ENCODE data around the gene EEF1A2. TPM values are rescaled to one million over a fixed set of nuclear protein-coding genes. Genes with fewer than 3 reads are reported as not detected.

EEF1A2 gene
- total and polyA plus RNA-seq, 2 of the 4 experiments (the other 2 are of a cell fraction), result 1.3 to 4.6 TPM

- no peaks in the 10 kb centered on the region for H3K79me1 ChIP-seq (ENCODE audit: low read depth in 1 of 2, low read length in 2 of 2)
- no peak overlapping the region for H3K4ac ChIP-seq (ENCODE audit: low read depth, low read length)
- CTCF ChIA-PET, result no interaction called here
- intact Hi-C loops (cut with micrococcal nuclease) (no loop called here), in situ Hi-C loops (cut with MboI; ENCODE audit: low sequenced_read_pairs) (no loop called here), dilution Hi-C loops (cut with HindIII; ENCODE audit: low sequenced_read_pairs, unreplicated experiment) (no loop called here)
- H2AK9ac ChIP-seq (replicated peaks; ENCODE audit: low read depth, low read length, poor library complexity), result no peak overlapping the region
- no peak overlapping the region for H3K4me3 ChIP-seq (ENCODE audit: insufficient read depth, low read depth, low read length)
- H3K9me3 ChIP-seq (ENCODE audit: control insufficient read depth, insufficient read depth, low read length), result no peaks in the 10 kb centered on the region
- H3K27ac ChIP-seq (ENCODE audit: insufficient read depth, low read length), result no peak overlapping the region
- H3K4me1 ChIP-seq (ENCODE audit: control insufficient read depth, insufficient read depth, low read length), result no peaks in the 10 kb centered on the region
- no peak overlapping the region for H4K91ac ChIP-seq (ENCODE audit: insufficient read depth, low read depth, low read length)
- DNase-seq (no peak), ATAC-seq (ENCODE audit: low read depth) (no peak)
- H4K8ac ChIP-seq (ENCODE audit: low read depth in 2 of 2, low read length in 2 of 2), result no peak overlapping the region
- H3K9ac ChIP-seq (ENCODE audit: low read depth, low read length), result no peak overlapping the region
- 82% methylated on average over 20 of the region's 36 CpGs; no CpG with 5 or more reads in 1 of the 2 experiments for WGBS, 2 experiments (ENCODE audit: extremely low coverage in 2 of 2, insufficient read length in 1 of 2)
- no peak overlapping the region for H3K56ac ChIP-seq (ENCODE audit: extremely low read depth, insufficient read depth, low read length)
- H2BK20ac ChIP-seq (ENCODE audit: low read depth, low read length), result no peak overlapping the region
- H3K18ac ChIP-seq (ENCODE audit: low read depth, low read length), result no peak overlapping the region
- H3K4me2 ChIP-seq (ENCODE audit: low read depth, low read length), result no peak overlapping the region
- H2BK120ac ChIP-seq (ENCODE audit: low read depth, low read length), result no peak overlapping the region
- H3K14ac ChIP-seq (replicated peaks; ENCODE audit: low read depth, low read length), result no peak overlapping the region
- BruUV-seq (replicated peaks), result no TSS peak
- no peak overlapping the region for H2BK15ac ChIP-seq (ENCODE audit: low read depth, low read length)
- no peak overlapping the region for H3K23ac ChIP-seq (ENCODE audit: low read depth, low read length)
- no peaks in the 10 kb centered on the region for H3K9me1 ChIP-seq (ENCODE audit: insufficient read depth, low read length)
- H2BK5ac ChIP-seq (ENCODE audit: low read depth, low read length, poor library complexity, severe bottlenecking), result no peak overlapping the region
- H4K5ac ChIP-seq (ENCODE audit: low read depth, low read length), result no peak overlapping the region
- H2AK5ac ChIP-seq (ENCODE audit: low read depth, low read length), result no peak overlapping the region
- H4K20me1 ChIP-seq (ENCODE audit: insufficient read depth, low read length), result no peaks in the 10 kb centered on the region
- no peaks in the 10 kb centered on the region for H3K36me3 ChIP-seq (ENCODE audit: control insufficient read depth, insufficient read depth, low read length)
- POLR2A ChIA-PET (ENCODE audit: unreplicated experiment), result no interaction called here
- no peak overlapping the region for H2AFZ ChIP-seq (replicated peaks; ENCODE audit: low read length, poor library complexity)
- peaks cover 47% of the 10 kb centered on the region for H3K27me3 ChIP-seq (ENCODE audit: control insufficient read depth, insufficient read depth, low read length)
- TF ChIP-seq ELK1 (IDR thresholded peaks at IDR 0.05; ENCODE audit: borderline replicate concordance, low read depth, low read length) (no peak), RAD21 (IDR thresholded peaks at IDR 0.05; ENCODE audit: low read length) (no peak), CHD1 (IDR thresholded peaks at IDR 0.05; ENCODE audit: low read depth, low read length) (no peak), POLR2A (IDR thresholded peaks at IDR 0.05; ENCODE audit: low read depth, low read length) (no peak), USF2 (IDR thresholded peaks at IDR 0.05; ENCODE audit: low read depth, low read length) (no peak), NFE2L2 (IDR thresholded peaks at IDR 0.05; ENCODE audit: low read depth, low read length) (no peak), CEBPB (IDR thresholded peaks at IDR 0.05; ENCODE audit: low read depth, low read length) (no peak), RCOR1 (IDR thresholded peaks at IDR 0.05; ENCODE audit: insufficient replicate concordance, low read length) (no peak), CTCF (conservative IDR thresholded peaks at IDR 0.05; ENCODE audit: low read depth, low read length) (no peak), MAZ (IDR thresholded peaks at IDR 0.05; ENCODE audit: borderline replicate concordance, low read depth, low read length) (no peak), RFX5 (IDR thresholded peaks at IDR 0.05; ENCODE audit: low read depth, low read length) (no peak), BHLHE40 (IDR thresholded peaks at IDR 0.05; ENCODE audit: low read depth, low read length) (no peak), FOS (IDR thresholded peaks at IDR 0.05; ENCODE audit: low read depth, low read length) (no peak), SMC3 (IDR thresholded peaks at IDR 0.05; ENCODE audit: low read depth, low read length) (no peak), MXI1 (IDR thresholded peaks at IDR 0.05; ENCODE audit: borderline replicate concordance, low read depth, low read length) (no peak)
These were observed 40.5 kb downstream of the EEF1A2 start for GRCh38 chr20:63458170-63459069.

All from IMR-90 (cell line).